ENCODE results near the gene LGALS7.
"Not testable (repeated sequence)": the region's sequence is repeated elsewhere in the genome, so short reads cannot be mapped to it uniquely, and the experiment has no call there.

LGALS7 gene

DNA sequence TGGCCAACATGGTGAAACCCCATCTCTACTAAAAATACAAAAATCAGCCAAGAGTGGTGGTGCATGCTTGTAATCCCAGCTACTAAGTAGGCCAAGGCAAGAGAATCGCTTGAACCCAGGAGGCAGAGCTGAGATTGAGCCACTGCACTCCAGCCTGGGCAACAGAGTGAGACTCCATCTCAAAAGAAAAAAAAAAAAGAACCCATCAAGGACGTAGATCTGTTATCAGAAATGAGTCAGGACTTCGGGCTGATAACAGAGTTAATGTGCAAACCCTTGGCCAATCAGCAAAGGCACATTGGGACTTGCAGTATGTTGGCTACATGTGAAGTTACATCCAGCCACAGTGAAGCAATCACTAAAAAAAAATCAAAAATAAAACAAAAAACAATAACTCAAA, 10.9 kb upstream of the LGALS7 start:
- no peak overlapping the region for H3K27ac ChIP-seq (ENCODE audit: low read length, poor library complexity, severe bottlenecking)
- no peak overlapping the region for H3K4ac ChIP-seq (ENCODE audit: low read depth in 1 of 2, low read length in 2 of 2)
- H3K79me1 ChIP-seq (replicated peaks; ENCODE audit: low read length, poor library complexity, severe bottlenecking), result no peaks in the 10 kb centered on the region
- H3K18ac ChIP-seq (ENCODE audit: low read depth in 1 of 2, low read length in 2 of 2), result no peak overlapping the region
- DNase-seq, result peak; percentile 16
- no peak overlapping the region for H2AK5ac ChIP-seq (ENCODE audit: low read length, severe bottlenecking)
- no peak overlapping the region for H2BK15ac ChIP-seq (ENCODE audit: low read depth, poor library complexity, severe bottlenecking)
- no peak overlapping the region for H3K4me2 ChIP-seq (ENCODE audit: low read length, poor library complexity, severe bottlenecking)
- peaks cover 7 to 11% of the 10 kb centered on the region in 2 experiments for H3K27me3 ChIP-seq (ENCODE audit: control insufficient read depth in 1 of 2, insufficient read depth in 1 of 2, low read length in 2 of 2)
- no peak overlapping the region for H2BK12ac ChIP-seq (ENCODE audit: low read length in 2 of 2)
- no peak overlapping the region for H3K14ac ChIP-seq (ENCODE audit: low read length in 2 of 2)
- no peak overlapping the region for H4K8ac ChIP-seq (ENCODE audit: low read length)
- H2AFZ ChIP-seq (ENCODE audit: low read depth, low read length), result no peak overlapping the region
- H3K9ac ChIP-seq (ENCODE audit: low read length), result no peak overlapping the region
- no peak overlapping the region for H2BK5ac ChIP-seq (ENCODE audit: low read depth, low read length, poor library complexity, severe bottlenecking)
- WGBS, result 81% methylated on average over 3 of the region's 3 CpGs
- H3K9me3 ChIP-seq (ENCODE audit: control insufficient read depth, low read length), result no peaks in the 10 kb centered on the region
- H3K4me1 ChIP-seq (ENCODE audit: control insufficient read depth, insufficient read depth, low read depth, low read length), result peaks cover 3% of the 10 kb centered on the region
- no peak overlapping the region for H3K4me3 ChIP-seq (ENCODE audit: insufficient read depth in 1 of 2, low read depth in 1 of 2, low read length in 2 of 2)
- H3K23ac ChIP-seq (ENCODE audit: low read length in 2 of 2), result no peak overlapping the region
- H2BK120ac ChIP-seq (ENCODE audit: low read depth, low read length), result no peak overlapping the region
- no peaks in the 10 kb centered on the region for H3K36me3 ChIP-seq (ENCODE audit: control insufficient read depth in 1 of 2, insufficient read depth in 2 of 2, low read depth in 1 of 2, low read length in 2 of 2)
- no peak overlapping the region for H4K91ac ChIP-seq (ENCODE audit: low read length)

DNA sequence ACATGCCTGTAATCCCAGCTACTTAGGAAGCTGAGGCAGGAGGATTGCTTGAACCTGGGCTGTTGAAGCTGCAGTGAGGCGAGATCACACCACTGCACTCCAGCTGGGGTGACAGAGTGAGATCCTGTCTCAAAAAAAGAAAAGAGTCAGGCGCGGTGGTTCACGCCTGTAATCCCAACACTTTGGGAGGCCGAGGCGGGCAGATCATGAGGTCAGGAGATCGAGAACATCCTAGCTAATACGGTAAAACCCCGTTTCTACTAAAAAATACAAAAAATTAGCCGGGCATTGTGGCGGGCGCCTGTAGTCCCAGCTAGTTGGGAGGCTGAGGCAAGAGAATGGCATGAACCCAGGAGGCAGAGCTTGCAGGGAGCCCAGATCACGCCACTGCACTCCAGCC, 8.9 kb upstream of the LGALS7 start:
- H3K4ac ChIP-seq (ENCODE audit: low read depth in 1 of 2, low read length in 2 of 2); H2BK12ac ChIP-seq (ENCODE audit: low read length in 2 of 2); H4K91ac ChIP-seq (ENCODE audit: low read length); H3K79me1 ChIP-seq (replicated peaks; ENCODE audit: low read length, poor library complexity, severe bottlenecking); H2AK5ac ChIP-seq (ENCODE audit: low read length, severe bottlenecking); H3K4me1 ChIP-seq (ENCODE audit: control insufficient read depth, insufficient read depth, low read depth, low read length); H3K4me2 ChIP-seq (ENCODE audit: low read length, poor library complexity, severe bottlenecking); H3K27ac ChIP-seq (ENCODE audit: low read length, poor library complexity, severe bottlenecking); H3K23ac ChIP-seq (ENCODE audit: low read length in 2 of 2); H3K18ac ChIP-seq (ENCODE audit: low read depth in 1 of 2, low read length in 2 of 2); H2BK15ac ChIP-seq (ENCODE audit: low read depth, poor library complexity, severe bottlenecking); H3K36me3 ChIP-seq (ENCODE audit: control insufficient read depth in 1 of 2, insufficient read depth in 2 of 2, low read depth in 1 of 2, low read length in 2 of 2); H2AFZ ChIP-seq (ENCODE audit: low read depth, low read length); H2BK120ac ChIP-seq (ENCODE audit: low read depth, low read length); H4K8ac ChIP-seq (ENCODE audit: low read length); H3K9ac ChIP-seq (ENCODE audit: low read length); H3K9me3 ChIP-seq (ENCODE audit: control insufficient read depth, low read length); H2BK5ac ChIP-seq (ENCODE audit: low read depth, low read length, poor library complexity, severe bottlenecking); H3K4me3 ChIP-seq (ENCODE audit: insufficient read depth in 1 of 2, low read depth in 1 of 2, low read length in 2 of 2); DNase-seq; H3K14ac ChIP-seq (ENCODE audit: low read length in 2 of 2): not testable (repeated sequence)
- WGBS, result 84% methylated on average over 13 of the region's 13 CpGs
- H3K27me3 ChIP-seq (ENCODE audit: control insufficient read depth in 1 of 2, insufficient read depth in 1 of 2, low read length in 2 of 2), result peaks cover 7 to 16% of the 10 kb centered on the region in 2 experiments

DNA sequence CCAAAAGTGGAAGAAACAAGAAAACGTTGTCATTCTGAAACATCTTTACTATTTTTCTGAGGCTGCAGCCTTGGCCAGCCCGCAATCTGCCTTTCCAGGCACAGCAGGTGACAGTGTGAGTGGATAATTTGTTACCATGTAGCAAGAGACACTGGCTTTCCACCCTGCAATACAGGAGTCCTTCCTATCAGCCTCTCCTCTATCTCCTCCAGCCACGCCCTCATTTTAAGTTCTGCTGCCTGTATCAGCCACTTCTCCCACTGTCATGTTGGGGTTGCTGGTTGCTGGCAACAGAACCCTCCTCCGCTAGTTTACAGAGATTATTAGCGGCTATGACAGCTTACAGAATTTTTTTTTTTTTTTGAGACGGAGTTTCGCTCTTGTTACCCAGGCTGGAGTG, 7.7 kb upstream of the LGALS7 start:
- Histone ChIP-seq H2AFZ (ENCODE audit: low read depth, low read length) (no peak overlapping the region), H3K18ac (ENCODE audit: low read depth in 1 of 2, low read length in 2 of 2) (no peak overlapping the region), H3K9ac (ENCODE audit: low read length) (no peak overlapping the region), H2BK15ac (ENCODE audit: low read depth, poor library complexity, severe bottlenecking) (no peak overlapping the region), H3K4ac (ENCODE audit: low read depth in 1 of 2, low read length in 2 of 2) (no peak overlapping the region), H3K36me3 (ENCODE audit: control insufficient read depth in 1 of 2, insufficient read depth in 2 of 2, low read depth in 1 of 2, low read length in 2 of 2) (no peaks in the 10 kb centered on the region), H2BK5ac (ENCODE audit: low read depth, low read length, poor library complexity, severe bottlenecking) (no peak overlapping the region), H3K79me1 (replicated peaks; ENCODE audit: low read length, poor library complexity, severe bottlenecking) (no peaks in the 10 kb centered on the region), H3K14ac (ENCODE audit: low read length in 2 of 2) (no peak overlapping the region), H4K8ac (ENCODE audit: low read length) (no peak overlapping the region), H3K27me3 (ENCODE audit: control insufficient read depth in 1 of 2, insufficient read depth in 1 of 2, low read length in 2 of 2) (peaks cover 7 to 16% of the 10 kb centered on the region in 2 experiments), H3K23ac (ENCODE audit: low read length in 2 of 2) (no peak overlapping the region), H3K4me3 (ENCODE audit: insufficient read depth in 1 of 2, low read depth in 1 of 2, low read length in 2 of 2) (no peak overlapping the region), H3K4me1 (ENCODE audit: control insufficient read depth, insufficient read depth, low read depth, low read length) (peaks cover 2% of the 10 kb centered on the region), H2BK12ac (ENCODE audit: low read length in 2 of 2) (no peak overlapping the region), H3K4me2 (ENCODE audit: low read length, poor library complexity, severe bottlenecking) (no peak overlapping the region), H3K9me3 (ENCODE audit: control insufficient read depth, low read length) (no peaks in the 10 kb centered on the region), H2AK5ac (ENCODE audit: low read length, severe bottlenecking) (no peak overlapping the region), H4K91ac (ENCODE audit: low read length) (no peak overlapping the region), H2BK120ac (ENCODE audit: low read depth, low read length) (no peak overlapping the region), H3K27ac (ENCODE audit: low read length, poor library complexity, severe bottlenecking) (no peak overlapping the region)
- 82% methylated on average over 7 of the region's 7 CpGs for WGBS
- no peak for DNase-seq

DNA sequence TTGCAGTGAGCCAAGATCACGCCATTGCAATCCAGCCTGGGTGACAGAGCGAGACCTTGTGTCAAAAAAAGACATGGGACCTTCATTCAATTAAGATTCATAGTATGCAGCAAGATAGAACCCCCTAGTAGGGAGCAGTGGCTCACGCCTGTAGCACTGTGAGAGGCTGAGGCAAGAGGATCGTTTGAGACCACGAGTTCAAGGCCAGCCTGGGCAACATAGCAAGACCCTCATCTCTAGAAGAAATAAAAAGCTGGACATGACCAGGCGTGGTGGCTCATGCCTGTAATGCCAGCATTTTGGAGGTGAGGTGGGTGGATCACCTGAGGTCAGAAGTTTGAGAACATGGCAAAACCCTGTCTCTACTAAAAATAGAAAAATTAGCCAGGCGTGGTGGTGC, 7.1 kb upstream of the LGALS7 start:
- no peak overlapping the region for H3K4me2 ChIP-seq (ENCODE audit: low read length, poor library complexity, severe bottlenecking)
- H2AFZ ChIP-seq (ENCODE audit: low read depth, low read length), result no peak overlapping the region
- no peak overlapping the region for H3K27ac ChIP-seq (ENCODE audit: low read length, poor library complexity, severe bottlenecking)
- H3K27me3 ChIP-seq (ENCODE audit: control insufficient read depth in 1 of 2, insufficient read depth in 1 of 2, low read length in 2 of 2), result peaks cover 7 to 16% of the 10 kb centered on the region in 2 experiments
- H3K14ac ChIP-seq (ENCODE audit: low read length in 2 of 2), result no peak overlapping the region
- WGBS, result 84% methylated on average over 7 of the region's 7 CpGs
- H2AK5ac ChIP-seq (ENCODE audit: low read length, severe bottlenecking), result no peak overlapping the region
- no peak overlapping the region for H2BK12ac ChIP-seq (ENCODE audit: low read length in 2 of 2)
- H4K8ac ChIP-seq (ENCODE audit: low read length), result no peak overlapping the region
- H3K36me3 ChIP-seq (ENCODE audit: control insufficient read depth in 1 of 2, insufficient read depth in 2 of 2, low read depth in 1 of 2, low read length in 2 of 2), result no peaks in the 10 kb centered on the region
- H3K4me1 ChIP-seq (ENCODE audit: control insufficient read depth, insufficient read depth, low read depth, low read length), result peaks cover 2% of the 10 kb centered on the region
- H3K9me3 ChIP-seq (ENCODE audit: control insufficient read depth, low read length), result no peaks in the 10 kb centered on the region
- H2BK120ac ChIP-seq (ENCODE audit: low read depth, low read length), result no peak overlapping the region
- no peak overlapping the region for H2BK15ac ChIP-seq (ENCODE audit: low read depth, poor library complexity, severe bottlenecking)
- no peak overlapping the region for H2BK5ac ChIP-seq (ENCODE audit: low read depth, low read length, poor library complexity, severe bottlenecking)
- no peaks in the 10 kb centered on the region for H3K79me1 ChIP-seq (replicated peaks; ENCODE audit: low read length, poor library complexity, severe bottlenecking)
- H3K4me3 ChIP-seq (ENCODE audit: insufficient read depth in 1 of 2, low read depth in 1 of 2, low read length in 2 of 2), result no peak overlapping the region
- no peak overlapping the region for H4K91ac ChIP-seq (ENCODE audit: low read length)
- no peak overlapping the region for H3K9ac ChIP-seq (ENCODE audit: low read length)
- H3K4ac ChIP-seq (ENCODE audit: low read depth in 1 of 2, low read length in 2 of 2), result no peak overlapping the region
- no peak overlapping the region for H3K18ac ChIP-seq (ENCODE audit: low read depth in 1 of 2, low read length in 2 of 2)
- no peak for DNase-seq
- no peak overlapping the region for H3K23ac ChIP-seq (ENCODE audit: low read length in 2 of 2)

Data from mesenchymal stem cell (in vitro differentiated cells and primary cell).